ENCODE results near the gene EPHA7. TPM values are rescaled to one million over a fixed set of nuclear protein-coding genes. Genes with fewer than 3 reads are reported as not detected.

The EPHA7 gene
- total RNA-seq, 4 donors from 2014 or later, result 0.04 to 2.4 (median 0.88) TPM

GRCh38 chr6:93293460-93293859 is 125.9 kb downstream of the EPHA7 start:
- DNase-seq (ENCODE audit: low spot score in 2 of 2), result no peak
- TF ChIP-seq CTCF (IDR thresholded peaks at IDR 0.05) (no peak), POLR2A (IDR thresholded peaks at IDR 0.05) (no peak)
- intact Hi-C loops (cut with DNase I; ENCODE audit: low total_unique reads), result no loop called here
- WGBS, 2 donors, result 85 to 89% methylated on average over 4 of the region's 4 CpGs
- H3K4me3 ChIP-seq (ENCODE audit: low read depth, poor library complexity, severe bottlenecking), result no peak overlapping the region

GRCh38 chr6:93282521-93283031 is 136.8 kb downstream of the EPHA7 start:
- no peak for DNase-seq (ENCODE audit: low spot score in 2 of 2)

GRCh38 chr6:93278241-93278640 is 141.1 kb downstream of the EPHA7 start:
- no peak for TF ChIP-seq POLR2A (IDR thresholded peaks at IDR 0.05)
- TF ChIP-seq CTCF (IDR thresholded peaks at IDR 0.05), result no peak
- DNase-seq (ENCODE audit: low spot score in 2 of 2), result no peak
- intact Hi-C loops (cut with DNase I; ENCODE audit: low total_unique reads), result no loop called here
- no peak overlapping the region for H3K4me3 ChIP-seq (ENCODE audit: low read depth, poor library complexity, severe bottlenecking)

More at GRCh38 chr6:93282521-93283031, 136.8 kb downstream of the EPHA7 start:
- TF ChIP-seq POLR2A (IDR thresholded peaks at IDR 0.05) (no peak), CTCF (IDR thresholded peaks at IDR 0.05) (no peak)
- intact Hi-C loops (cut with DNase I; ENCODE audit: low total_unique reads), result no loop called here
- H3K4me3 ChIP-seq (ENCODE audit: low read depth, poor library complexity, severe bottlenecking), result no peak overlapping the region
- 95 to 96% methylated on average over 22 to 28 of the region's 28 CpGs for WGBS, 2 donors

GRCh38 chr6:93272896-93273295 is 146.5 kb downstream of the EPHA7 start:
- H3K4me3 ChIP-seq (ENCODE audit: low read depth, poor library complexity, severe bottlenecking), result no peak overlapping the region
- TF ChIP-seq POLR2A (IDR thresholded peaks at IDR 0.05) (no peak), CTCF (IDR thresholded peaks at IDR 0.05) (no peak)
- intact Hi-C loops (cut with DNase I; ENCODE audit: low total_unique reads), result no loop called here
- WGBS, 2 donors, result 54 to 71% methylated on average over 2 of the region's 2 CpGs
- DNase-seq (ENCODE audit: low spot score in 2 of 2), result no peak

- H3K4me3 ChIP-seq (ENCODE audit: low read depth, poor library complexity, severe bottlenecking), result no peak overlapping the region
- WGBS, 2 donors, result 79 to 86% methylated on average over 4 of the region's 4 CpGs
- DNase-seq (ENCODE audit: low spot score in 2 of 2), result no peak
- TF ChIP-seq POLR2A (IDR thresholded peaks at IDR 0.05), result no peak
- no peak for TF ChIP-seq CTCF (IDR thresholded peaks at IDR 0.05)
- intact Hi-C loops (cut with DNase I; ENCODE audit: low total_unique reads), result no loop called here
Observed at GRCh38 chr6:93272211-93272610, 147.1 kb downstream of the EPHA7 start.

- no peak for TF ChIP-seq POLR2A (IDR thresholded peaks at IDR 0.05)
- no peak for TF ChIP-seq CTCF (IDR thresholded peaks at IDR 0.05)
- intact Hi-C loops (cut with DNase I; ENCODE audit: low total_unique reads), result no loop called here
- H3K4me3 ChIP-seq (ENCODE audit: low read depth, poor library complexity, severe bottlenecking), result no peak overlapping the region
- 56 to 61% methylated on average over 3 of the region's 3 CpGs for WGBS, 2 donors
- no peak for DNase-seq (ENCODE audit: low spot score in 2 of 2)
Observed at GRCh38 chr6:93266116-93266817, 153.1 kb downstream of the EPHA7 start.
